Upper lobe of left lung (tissue), 4 donors: Measurements from ENCODE around the gene NKD2.

ENCODE experiments used
- CTCF ChIP-seq, 6 experiments: fragments of 450-650 bp in 4 of 6; fragments of 200-600 bp in 2 of 6; sonication (generic) in 2 of 6; IDR thresholded peaks; one replicate each; pipeline ENCODE4 v1.5.1; 2016 to 2019; ENCODE audit warnings: antibody characterized with exemption in 6 of 6
- EP300 ChIP-seq, 4 donors: sonication (generic); formaldehyde crosslinking; IDR thresholded peaks; one replicate each; pipeline ENCODE4 v1.5.1; 2017; ENCODE audit warnings: antibody characterized with exemption in 4 of 4, control low read depth in 2 of 4

- TF ChIP-seq EP300 (IDR thresholded peaks at IDR 0.05) (no peak), CTCF (IDR thresholded peaks at IDR 0.05) (no peak)
Measured at GRCh38 chr5:1052641-1053390, 44.2 kb downstream of the NKD2 start.
